Hepatocyte (in vitro differentiated cells): ENCODE data around the gene ADGRB2.

ENCODE experiments used
- CTCF ChIP-seq: fragments of 200-600 bp; sonication (generic); IDR thresholded peaks from 2 replicates; pipeline ENCODE4 v1.5.1; 2016; ENCODE audit warnings: antibody characterized with exemption, mild to moderate bottlenecking; ENCODE audit not compliant: poor library complexity
- EZH2 ChIP-seq: fragments of 200-600 bp; sonication (generic); IDR thresholded peaks from 2 replicates; pipeline ENCODE4 v1.6.1; 2016; ENCODE audit warnings: antibody characterized with exemption, mild to moderate bottlenecking, borderline replicate concordance
- EZH2phosphoT487 ChIP-seq: fragments of 200-600 bp; sonication (generic); IDR thresholded peaks from one replicate; pipeline ENCODE4 v1.6.1; 2018; ENCODE audit warnings: antibody characterized with exemption, mild to moderate bottlenecking, low read depth, moderate library complexity; ENCODE audit not compliant: unreplicated experiment, severe bottlenecking

DNA sequence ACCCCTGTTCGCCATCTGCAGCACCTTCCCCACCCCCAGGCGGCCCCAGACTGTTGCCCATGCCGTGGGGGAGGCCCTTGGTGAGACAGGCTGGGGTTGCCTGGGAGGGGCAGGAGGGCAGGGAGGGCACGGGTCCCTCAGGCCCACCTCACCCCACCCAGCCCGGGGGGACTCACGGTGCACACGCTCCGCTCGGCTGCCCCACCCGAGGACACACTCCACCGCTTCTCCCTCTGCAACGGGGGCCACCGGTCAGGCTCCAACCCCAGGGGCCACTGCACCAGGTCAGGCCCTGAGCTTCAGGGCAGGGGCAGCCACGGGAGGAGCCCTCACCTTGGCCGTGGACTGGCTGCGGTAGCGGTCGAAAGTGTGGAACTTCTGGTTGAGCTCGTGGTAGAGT lies 36.3 kb downstream of the ADGRB2 start:
- TF ChIP-seq CTCF = no peak
- TF ChIP-seq EZH2 = no peak
- TF ChIP-seq EZH2phosphoT487 = no peak
